GM12878 (cell line): Measurements from ENCODE around the gene LEMD1. TPM values are rescaled to one million over a fixed set of nuclear protein-coding genes. Genes with fewer than 3 reads are reported as not detected.

ENCODE experiments used
- ATAC-seq: fragments of 200-7000 bp; cut with Tn5 transposase; 3 replicates; pipeline ENCODE4 v1.9.1; 2020; ENCODE audit warnings: mild to moderate bottlenecking, moderate library complexity
- BruUV-seq: library from RNA; stranded (reverse); fragments of 400-500 nt; replicated peaks from 2 replicates; lab custom pipeline; 2021; lab: Mats Ljungman, UMichigan
- CTCF ChIA-PET: fragments of 300-600 bp; sonication (Branson Sonifier 250); formaldehyde crosslinking; extraction: SDS; loops from one replicate; lab custom pipeline; 2021; ENCODE audit warnings: inconsistent platforms; lab: Yijun Ruan, JAX
- POLR2A ChIA-PET: fragments of 350-600 bp; formaldehyde crosslinking; extraction: SDS; loops from one replicate; lab custom pipeline; 2021; ENCODE audit warnings: inconsistent platforms; lab: Charles Lee
- RAD21 ChIA-PET: fragments of 300-600 bp; sonication (Branson Sonifier 250); formaldehyde crosslinking; loops from one replicate; lab custom pipeline; 2023; ENCODE audit warnings: antibody characterized with exemption; ENCODE audit not compliant: unreplicated experiment; lab: Charles Lee
- SMC1A ChIA-PET: fragments of 300-600 bp; sonication (Branson Sonifier 250); formaldehyde crosslinking; loops from one replicate; lab custom pipeline; 2023; ENCODE audit not compliant: unreplicated experiment, uncharacterized antibody; lab: Charles Lee
- DNase-seq: peaks from one replicate; pipeline ENCODE4 v3.0.0-alpha.2; 2011; ENCODE audit warnings: low read depth, low spot score
- FAIRE-seq: peaks from 3 replicates; lab custom pipeline; 2011; peaks lifted over from hg19 to GRCh38; lab: Jason Lieb, UNC
- H2AFZ ChIP-seq: 2 replicates; pipeline ENCODE4 v1.6.0; 2011; ENCODE audit warnings: low read depth, low read length, control low read depth; ENCODE audit not compliant: control insufficient read depth
- H3K27ac ChIP-seq: 2 replicates; pipeline ENCODE4 v1.5.1; 2011; ENCODE audit warnings: control low read depth; ENCODE audit not compliant: control insufficient read depth, insufficient read depth
- H3K27me3 ChIP-seq, 2 experiments: replicated peaks in 1 of 2; 2 replicates each; pipeline versions ENCODE4 v1.6.0 to v1.6.1; 2011; ENCODE audit warnings: low read length in 1 of 2; ENCODE audit not compliant: control insufficient read depth in 2 of 2, insufficient read depth in 2 of 2
- H3K36me3 ChIP-seq, 2 experiments: 2 replicates each; pipeline ENCODE4 v1.5.1; 2011; ENCODE audit warnings: low read length in 1 of 2; ENCODE audit not compliant: control insufficient read depth in 2 of 2, insufficient read depth in 2 of 2
- H3K4me1 ChIP-seq: 2 replicates; pipeline ENCODE4 v1.6.1; 2011; ENCODE audit warnings: mild to moderate bottlenecking, low read length, moderate library complexity, mixed read lengths; ENCODE audit not compliant: control insufficient read depth, insufficient read depth
- H3K4me2 ChIP-seq: 2 replicates; pipeline ENCODE4 v1.6.0; 2011; ENCODE audit warnings: control low read depth; ENCODE audit not compliant: control insufficient read depth, insufficient read depth
- H3K4me3 ChIP-seq: fragments of 200-600 bp; sonication (generic); 2 replicates; pipeline ENCODE4 v1.5.1; 2016
- H3K79me2 ChIP-seq: 2 replicates; pipeline ENCODE4 v1.6.0; 2011; ENCODE audit warnings: low read length; ENCODE audit not compliant: control insufficient read depth, insufficient read depth
- H3K9ac ChIP-seq: 2 replicates; pipeline ENCODE4 v1.8.0; 2011; ENCODE audit warnings: low read length, control low read depth, mixed read lengths; ENCODE audit not compliant: control insufficient read depth, insufficient read depth
- H3K9me3 ChIP-seq: replicated peaks from 3 replicates; pipeline ENCODE4 v1.5.1; 2011; ENCODE audit warnings: mild to moderate bottlenecking, low read length; ENCODE audit not compliant: control insufficient read depth, insufficient read depth
- H4K20me1 ChIP-seq: 2 replicates; pipeline ENCODE4 v1.6.0; 2011; ENCODE audit not compliant: control insufficient read depth, insufficient read depth
- EGR1 ChIP-seq, 2 experiments: IDR thresholded peaks; 1 replicate in 1 of 2; 2 replicates in 1 of 2; pipeline ENCODE4 v1.6.1; 2011 to 2012; ENCODE audit warnings: low read depth in 2 of 2, low read length in 2 of 2, borderline replicate concordance in 1 of 2, mild to moderate bottlenecking in 1 of 2, moderate library complexity in 1 of 2
- HDGF ChIP-seq: fragments of 450-650 bp; IDR thresholded peaks from 2 replicates; pipeline ENCODE4 v1.6.1; 2016; ENCODE audit warnings: antibody characterized with exemption
- HSF1 ChIP-seq: fragments of 150-350 bp; IDR thresholded peaks from 2 replicates; pipeline ENCODE4 v1.6.1; 2014; ENCODE audit warnings: mild to moderate bottlenecking, low read depth, low read length
- JUND ChIP-seq: IDR thresholded peaks from 2 replicates; pipeline ENCODE4 v1.6.1; 2012; ENCODE audit warnings: low read depth, mild to moderate bottlenecking, low read length, improper control_type of control experiment, moderate library complexity
- MEF2A ChIP-seq: IDR thresholded peaks from 2 replicates; pipeline ENCODE4 v1.6.1; 2011; ENCODE audit warnings: low read depth, mild to moderate bottlenecking, low read length, moderate library complexity; ENCODE audit not compliant: insufficient read depth
- MYB ChIP-seq: fragments of 150-350 bp; IDR thresholded peaks from 2 replicates; pipeline ENCODE4 v1.6.1; 2014; ENCODE audit warnings: mild to moderate bottlenecking, low read depth, low read length, borderline replicate concordance
- NR2C2 ChIP-seq: IDR thresholded peaks from 2 replicates; pipeline ENCODE4 v1.6.1; 2011; ENCODE audit warnings: borderline replicate concordance, low read depth; ENCODE audit not compliant: control insufficient read depth, insufficient read length
- PAX5 ChIP-seq: IDR thresholded peaks from 2 replicates; pipeline ENCODE4 v1.6.1; 2011; ENCODE audit warnings: low read depth, low read length, borderline replicate concordance
- PAX8 ChIP-seq: fragments of 450-650 bp; IDR thresholded peaks from 2 replicates; pipeline ENCODE4 v1.6.1; 2017; ENCODE audit warnings: mild to moderate bottlenecking, moderate library complexity
- RAD21 ChIP-seq: IDR thresholded peaks from 2 replicates; pipeline ENCODE4 v1.6.1; 2011; ENCODE audit warnings: mild to moderate bottlenecking, low read depth, low read length, moderate library complexity; ENCODE audit not compliant: insufficient read depth
- RAD51 ChIP-seq: fragments of 450-650 bp; IDR thresholded peaks from 2 replicates; pipeline ENCODE4 v1.6.1; 2016; ENCODE audit warnings: moderate library complexity, mild to moderate bottlenecking, inconsistent platforms
- RB1 ChIP-seq: fragments of 450-650 bp; formaldehyde crosslinking; IDR thresholded peaks from 2 replicates; pipeline ENCODE4 v1.6.1; 2017; ENCODE audit warnings: mild to moderate bottlenecking, borderline replicate concordance
- SIX5 ChIP-seq: IDR thresholded peaks from 2 replicates; pipeline ENCODE4 v1.6.1; 2011; ENCODE audit warnings: mild to moderate bottlenecking, low read depth, low read length, moderate library complexity; ENCODE audit not compliant: severe bottlenecking
- SMARCA5 ChIP-seq: fragments of 450-650 bp; IDR thresholded peaks from 2 replicates; pipeline ENCODE4 v1.6.1; 2017; ENCODE audit warnings: mild to moderate bottlenecking
- TAF1 ChIP-seq: IDR thresholded peaks from 2 replicates; pipeline ENCODE4 v1.6.1; 2011; ENCODE audit warnings: mild to moderate bottlenecking, low read depth, low read length, borderline replicate concordance
- ZNF687 ChIP-seq: fragments of 450-650 bp; IDR thresholded peaks from 2 replicates; pipeline ENCODE4 v1.6.1; 2017; ENCODE audit warnings: mild to moderate bottlenecking, moderate library complexity
- WGBS: methylation state at CpG from one replicate; pipeline ENCODE4 v1.1.6; 2016; ENCODE audit warnings: low lambda C conversion rate; ENCODE audit not compliant: insufficient replicate concordance, insufficient coverage; ENCODE audit errors: missing lambda C conversion rate; 5-methylcytosine and 5-hydroxymethylcytosine counted together
- in situ Hi-C: fragments of 300-500 bp; cut with MboI; formaldehyde crosslinking; loops from 9 replicates; pipeline ENCODE4 v1.14.3; 2018; ENCODE audit warnings: mixed read lengths
- intact Hi-C: fragments of 100-400 bp; cut with micrococcal nuclease; formaldehyde crosslinking; loops from one replicate; pipeline ENCODE4 v1.14.2; 2022; ENCODE audit not compliant: unreplicated experiment
- polyA plus RNA-seq, 11 experiments: library from polyadenylated mRNA; depleted of rRNA in 4 of 11; unstranded in 6 of 11; stranded (reverse) in 5 of 11; fragments of >200 nt; fragmentation: Nextera tagmentation in 4 of 11; fragmentation: Illumina TruSeq in 1 of 11; extraction: Ambion mirVana in 4 of 11; extraction: Trizol in 1 of 11; gene quantifications; 1 replicate in 1 of 11; 2 replicates in 10 of 11; pipeline versions ENCODE4 v1.2.1 to v1.2.3, GENCODE V29; 2011 to 2016; ENCODE audit warnings: inconsistent platforms in 2 of 11, missing spikeins in 2 of 11, low read depth in 1 of 11
- total RNA-seq, 4 experiments: library from RNA; depleted of rRNA in 3 of 4; stranded (reverse); fragments of >200 nt in 3 of 4; fragmentation: Illumina TruSeq in 1 of 4; extraction: Trizol in 1 of 4; gene quantifications; 2 replicates each; pipeline versions ENCODE4 v1.2.1 to v1.2.3, GENCODE V29; 2013 to 2021

Gene LEMD1
- total and polyA plus RNA-seq, 10 of the 15 experiments (the other 5 are each of a cell fraction or from before 2014, with no cell fraction given): 0.19 to 1.2 (median 0.26) TPM; not detected in 7

- ATAC-seq (peak; percentile 87), FAIRE-seq (no peak), DNase-seq (no peak)
- ChIA-PET CTCF (interaction anchor here (0.6 to 59.5 kb wide), 48 partner anchors 10 to 333 kb away, joined by 3 to 2333 read pairs (median 4); partner anchors contain the start of genes KLHDC8A and NUAK2), POLR2A (interaction anchor here (0.6 kb wide), 1 partner anchor 78 kb away, joined by 4 read pairs; no protein-coding TSS in a partner anchor), RAD21 (interaction anchor here (0.8 to 3.6 kb wide), 14 partner anchors 11 to 323 kb away, joined by 3 to 23 read pairs (median 6); partner anchors contain the start of gene KLHDC8A), SMC1A (interaction anchor here (0.7 to 35.1 kb wide), 19 partner anchors 10 to 322 kb away, joined by 3 to 1445 read pairs (median 5); no protein-coding TSS in a partner anchor)
- no peaks in the 10 kb centered on the region for H3K9me3 ChIP-seq
- H3K27ac ChIP-seq: no peak overlapping the region
- H3K79me2 ChIP-seq: no peaks in the 10 kb centered on the region
- no TSS peak for BruUV-seq
- in situ Hi-C loops: no loop called here
- WGBS: 16% methylated on average over 4 of the region's 4 CpGs
- H2AFZ ChIP-seq: no peak overlapping the region
- H3K9ac ChIP-seq: no peak overlapping the region
- no peaks in the 10 kb centered on the region for H3K36me3 ChIP-seq
- intact Hi-C loops: loop anchor here (1.0 to 10.0 kb wide), 6 partner anchors 102 to 361 kb away; partner anchors contain the start of gene CDK18
- H4K20me1 ChIP-seq: no peaks in the 10 kb centered on the region; the same call in 1 of the 2 replicates
- H3K4me3 ChIP-seq: no peak overlapping the region
- H3K27me3 ChIP-seq: peaks cover 6 to 18% of the 10 kb centered on the region in 2 experiments
- H3K4me2 ChIP-seq: no peak overlapping the region
- H3K4me1 ChIP-seq: peaks cover 6% of the 10 kb centered on the region; the same call in 1 of the 2 replicates
- peak; percentile 56; the same call in 1 of the 2 replicates for TF ChIP-seq RB1
- TF ChIP-seq PAX8: no peak
- TF ChIP-seq EGR1 (IDR thresholded peaks at IDR 0.05; ENCODE audit: borderline replicate concordance in 1 of 2, low read depth in 2 of 2, low read length in 2 of 2): no peak
- no peak for TF ChIP-seq JUND
- TF ChIP-seq MYB: no peak
- TF ChIP-seq SIX5: no peak
- TF ChIP-seq MEF2A: no peak
- no peak for TF ChIP-seq NR2C2
- TF ChIP-seq TAF1: no peak
- no peak for TF ChIP-seq ZNF687
- TF ChIP-seq RAD51: no peak
- no peak for TF ChIP-seq PAX5
- peak; percentile 65; the same call in 1 of the 2 replicates for TF ChIP-seq SMARCA5
- no peak for TF ChIP-seq HDGF
- peak; percentile 69 for TF ChIP-seq RAD21
- no peak for TF ChIP-seq HSF1
Observed at GRCh38 chr1:205335692-205336091, 86.2 kb downstream of the LEMD1 start.
